NCI-H1105 treated with DMSO at 0.1 percent for 48 hours (cell line): ENCODE results near the gene CYB561D2.

Source experiments
- DNase-seq: peaks from one replicate; lab custom pipeline; 2025; lab: John Stamatoyannopoulos, UW

Gene CYB561D2

DNA sequence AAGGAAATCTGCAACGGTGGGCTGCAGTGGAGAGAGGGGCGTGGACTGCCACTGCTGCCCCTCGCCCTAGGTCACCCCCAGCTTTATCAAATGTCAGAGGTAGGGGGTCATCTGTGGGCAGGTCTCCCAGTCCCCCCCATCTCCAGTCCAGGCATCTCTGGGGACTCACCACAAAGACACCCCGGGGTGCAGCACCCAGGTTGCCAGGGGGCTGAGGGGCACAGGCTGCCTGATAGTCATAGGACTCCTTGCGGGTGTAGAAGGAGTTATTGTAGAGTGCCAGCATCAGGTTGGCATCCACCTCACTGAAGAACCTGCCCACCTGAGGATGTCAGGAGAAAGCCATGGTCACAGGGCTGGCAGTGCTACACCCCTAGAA, 15.2 kb downstream of the CYB561D2 start:
- DNase-seq = no peak

DNA sequence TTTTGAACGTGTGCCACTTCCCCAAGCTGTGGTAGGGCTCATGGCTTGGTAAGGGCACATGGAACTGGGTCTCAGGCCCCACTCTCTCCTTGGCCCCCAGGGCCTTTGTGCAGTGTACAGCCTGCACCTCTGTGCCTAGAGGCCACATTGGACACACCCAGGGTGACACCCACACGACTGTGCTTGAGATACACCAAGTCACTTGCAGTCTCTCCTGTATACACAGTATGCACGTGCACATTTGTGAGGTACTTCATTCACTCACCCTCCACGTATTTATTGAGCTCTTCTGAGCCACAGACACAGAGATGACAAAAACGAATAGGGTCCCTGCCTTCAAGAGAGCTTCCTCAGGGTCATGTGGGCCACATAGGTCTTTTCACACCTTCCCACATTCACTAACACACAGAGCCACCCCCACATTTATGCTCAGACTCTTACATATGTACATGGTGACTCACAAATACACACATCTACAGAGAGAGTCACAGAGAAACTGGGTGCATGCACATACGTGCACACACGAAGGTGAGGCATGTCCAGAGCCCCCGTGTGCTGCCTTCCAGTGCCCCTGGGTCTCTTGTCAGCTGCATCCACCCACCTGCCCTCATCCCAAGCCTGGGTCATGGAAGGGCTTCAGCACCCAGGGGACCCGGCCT, 18.5 kb downstream of the CYB561D2 start:
- no peak for DNase-seq

DNA sequence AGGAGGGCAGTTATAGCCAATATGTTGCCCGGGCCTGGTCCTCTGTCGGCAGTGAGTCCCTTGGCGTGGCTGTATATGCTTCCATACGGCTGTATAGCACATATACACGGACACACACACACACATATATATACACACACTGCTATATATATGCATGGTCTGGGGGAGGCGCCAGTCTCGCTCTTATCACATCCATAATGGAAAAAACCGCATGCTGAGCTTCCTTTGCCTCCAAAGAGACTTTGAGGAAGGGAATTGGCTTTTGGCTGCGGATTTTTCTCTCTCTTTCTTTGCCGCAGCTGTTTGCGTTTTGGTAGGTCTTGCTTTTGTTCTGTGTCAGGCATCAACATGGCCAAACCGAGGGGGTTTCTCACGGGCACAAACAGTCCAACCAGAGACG, 19.9 kb downstream of the CYB561D2 start:
- DNase-seq = no peak

DNA sequence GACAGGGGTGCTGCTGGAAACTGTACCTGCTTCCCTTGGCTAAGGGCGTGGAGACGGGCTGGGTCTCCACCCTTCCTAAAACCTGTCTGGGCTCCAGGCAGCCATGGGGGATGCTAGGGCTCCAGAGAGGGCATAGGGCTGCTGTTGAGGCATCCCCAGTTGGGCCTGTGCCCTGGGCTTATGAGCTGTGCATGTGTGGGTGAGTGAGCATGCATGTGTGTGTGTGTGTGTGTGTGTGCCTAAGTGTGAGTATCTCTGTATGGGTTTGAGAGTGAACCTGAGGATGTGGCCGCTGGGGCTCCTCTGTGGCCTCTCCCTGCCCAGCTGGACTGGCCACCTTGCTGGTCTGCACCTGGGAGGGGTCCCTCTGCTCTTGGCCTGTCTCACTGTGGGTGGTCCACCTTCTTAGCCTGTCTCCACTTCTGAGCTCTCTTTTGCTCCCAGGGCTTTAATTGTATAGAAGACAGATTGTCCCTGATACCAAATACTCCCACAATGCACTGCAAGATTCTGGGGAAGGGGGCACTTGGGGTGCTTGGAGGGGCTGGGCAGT, 20.5 kb downstream of the CYB561D2 start:
- no peak for DNase-seq

DNA sequence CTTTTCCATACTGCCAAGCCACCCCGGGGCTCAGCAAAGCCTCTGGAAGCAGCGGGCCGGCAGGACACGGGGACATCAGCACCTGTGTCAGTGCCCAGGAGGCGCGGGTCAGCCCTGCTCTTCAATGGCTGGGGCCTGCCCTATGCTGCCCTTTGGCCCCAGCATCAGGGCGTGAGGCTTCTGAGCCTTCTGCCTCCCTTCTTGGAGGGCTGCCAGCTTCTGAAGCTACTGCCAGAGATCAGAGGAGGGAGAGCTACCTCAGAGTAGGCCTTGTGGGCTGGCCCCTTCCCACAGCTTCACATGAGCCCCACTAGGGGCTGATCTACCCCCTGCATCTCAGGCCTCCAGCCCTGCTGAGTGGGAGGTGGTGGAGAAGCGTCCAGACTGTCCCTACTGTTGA, 21.7 kb downstream of the CYB561D2 start:
- no peak for DNase-seq

DNA sequence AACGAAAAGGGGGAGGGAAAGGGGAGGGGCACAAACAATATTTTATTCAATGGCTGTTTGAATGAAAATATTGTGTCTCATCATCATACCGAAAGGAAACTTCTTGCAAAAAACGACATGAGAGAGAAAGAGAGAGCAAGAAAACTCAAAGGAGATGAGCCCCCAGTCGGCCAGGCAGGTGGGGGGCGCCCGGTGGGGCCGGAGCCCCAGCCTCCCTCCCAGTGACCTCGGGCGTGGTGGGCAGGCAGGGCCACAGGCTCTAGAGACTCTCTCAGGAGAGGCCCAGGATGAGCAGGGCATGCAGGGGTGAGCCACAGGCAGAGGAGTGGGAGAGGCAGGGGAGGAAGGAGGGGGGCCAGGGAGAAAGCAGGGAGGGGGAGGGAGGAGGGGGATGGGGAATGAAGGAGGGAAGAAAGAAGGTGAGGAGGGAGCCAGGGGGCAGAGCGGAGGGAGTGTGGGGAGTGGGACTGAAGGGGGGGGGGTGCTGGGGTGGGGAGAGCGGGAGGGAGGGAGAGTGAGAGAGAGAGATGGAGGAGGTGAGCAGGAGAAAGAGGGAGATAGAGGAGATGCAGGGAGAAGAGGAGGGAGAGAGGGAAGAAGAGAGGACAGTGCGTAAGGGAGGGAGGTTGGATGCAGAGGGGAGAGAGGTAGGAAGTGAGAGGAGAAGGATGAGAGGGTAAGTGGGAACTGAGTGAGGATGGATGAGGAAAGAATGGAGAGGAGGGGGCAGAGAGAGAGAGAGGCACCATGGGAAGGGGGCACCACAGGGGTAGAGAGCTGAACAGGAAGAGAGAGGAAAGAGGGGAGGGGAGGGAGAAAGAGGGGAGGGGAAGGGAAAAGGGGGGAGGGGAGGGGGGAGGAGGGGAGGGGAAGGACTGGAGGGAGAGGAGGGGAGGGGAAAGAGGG, 22.7 kb downstream of the CYB561D2 start:
- no peak for DNase-seq

DNA sequence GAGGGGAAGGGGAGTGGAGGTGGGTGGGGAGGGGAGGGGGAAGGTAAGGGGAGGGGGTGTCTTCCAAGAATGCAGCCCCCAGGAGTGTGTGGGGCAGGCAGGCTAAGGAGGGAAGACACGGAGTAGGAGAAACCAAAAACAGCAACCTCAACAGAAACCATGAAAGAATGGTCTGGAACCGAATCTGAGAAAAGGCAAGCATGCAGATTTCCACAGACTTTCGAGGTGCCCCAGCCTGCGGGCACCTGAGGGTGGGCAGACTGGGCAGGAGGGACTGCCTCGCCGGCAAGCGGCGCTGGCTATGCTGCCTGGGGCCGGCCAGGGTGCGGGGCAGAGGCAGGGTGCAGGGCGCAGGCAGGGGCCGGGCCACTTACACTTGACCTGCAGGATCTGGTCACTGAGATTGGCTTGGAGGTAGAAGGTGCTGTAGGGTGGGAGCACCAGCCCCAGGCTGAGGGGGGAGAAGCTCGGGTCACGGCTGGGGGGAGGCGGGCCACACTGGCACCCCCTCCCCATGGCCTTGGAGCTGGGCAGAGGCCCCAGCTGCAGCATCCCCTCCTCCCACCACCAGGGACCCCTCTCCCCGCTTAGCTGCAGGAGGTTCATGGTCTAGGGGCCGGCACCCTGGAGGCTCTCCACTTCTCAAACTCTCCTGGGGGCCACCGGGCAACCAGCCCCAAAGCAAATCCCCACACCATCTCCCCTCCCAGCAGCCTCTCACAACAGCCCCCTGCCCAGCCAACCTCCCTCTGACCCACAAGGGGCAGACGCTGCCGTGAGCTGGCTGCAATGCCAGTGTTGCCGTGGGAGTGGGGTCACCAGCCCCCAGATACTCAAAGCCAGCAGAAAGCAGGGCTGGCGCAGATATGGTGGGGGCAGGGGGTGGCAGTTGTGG, 23.9 kb downstream of the CYB561D2 start:
- DNase-seq = no peak

DNA sequence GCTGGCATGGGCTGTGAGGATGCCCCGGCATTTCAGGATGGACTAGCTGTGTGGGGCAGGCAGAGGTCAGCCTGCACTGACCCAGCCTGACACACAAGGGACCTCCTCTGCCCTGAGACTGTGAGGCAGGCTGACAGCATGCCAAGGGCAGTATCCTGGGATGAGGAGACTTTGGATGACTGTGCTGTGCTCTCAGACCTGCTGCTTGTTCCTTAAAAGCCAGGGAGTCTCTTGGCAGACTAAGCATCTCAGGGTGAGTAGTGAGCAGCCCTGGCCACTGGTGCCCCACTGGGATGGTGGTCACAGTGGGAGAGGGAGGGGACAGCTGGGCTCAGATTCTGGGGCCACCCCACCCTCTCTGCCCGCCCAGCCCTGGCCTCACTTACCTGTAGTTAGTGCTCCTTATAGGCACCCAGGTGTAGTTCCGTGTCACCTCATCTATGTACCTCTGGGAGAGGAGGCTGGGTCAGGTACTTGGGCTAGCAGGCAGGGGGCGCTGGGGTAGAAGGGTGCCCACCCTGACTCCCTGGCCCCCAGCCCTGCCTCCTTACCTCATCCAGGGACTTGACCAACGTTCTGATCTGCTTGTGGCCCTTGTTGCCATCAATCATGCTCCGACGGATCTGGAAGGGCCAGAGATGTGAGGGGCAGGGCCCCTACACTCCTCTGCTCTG, 24.7 kb downstream of the CYB561D2 start:
- DNase-seq = no peak

DNA sequence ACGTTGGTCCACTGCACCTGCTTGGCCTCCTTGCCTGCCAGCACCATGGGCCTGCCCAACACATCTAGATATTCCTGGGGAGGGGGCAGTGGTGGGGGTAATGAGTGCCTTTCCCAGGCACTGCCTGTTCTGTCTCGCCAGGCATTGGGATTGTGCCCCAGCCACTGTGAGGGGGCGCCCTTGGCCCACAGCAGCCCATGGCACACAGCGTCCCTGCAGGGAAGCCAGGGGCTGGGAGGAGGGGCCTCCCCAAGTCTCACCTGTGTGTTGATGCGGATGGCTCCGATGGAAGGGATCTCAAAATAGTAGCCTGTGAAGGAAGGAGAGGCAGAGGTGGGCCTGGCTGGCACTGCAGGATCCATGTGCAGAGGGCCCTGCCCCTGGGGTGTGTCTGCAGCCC, 27.4 kb downstream of the CYB561D2 start:
- no peak for DNase-seq

DNA sequence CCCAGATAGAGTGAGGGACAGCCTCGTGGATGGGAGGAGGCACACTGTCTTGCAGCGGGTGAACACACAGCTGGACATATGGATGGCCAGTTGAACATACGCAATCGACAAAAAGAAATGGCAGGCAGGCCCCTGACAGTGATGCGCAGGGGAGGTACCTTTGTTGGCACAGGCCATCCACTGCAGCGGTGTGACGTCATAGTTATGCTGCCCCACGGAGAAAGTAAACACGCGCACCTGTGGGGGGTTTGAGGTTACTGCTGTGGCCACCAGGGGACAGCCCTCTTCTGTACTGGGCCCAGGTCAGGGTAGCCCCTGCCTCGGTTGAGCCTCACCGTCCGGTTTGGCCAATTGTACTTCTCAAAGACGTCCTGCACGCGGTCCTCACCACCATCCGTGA, 28.1 kb downstream of the CYB561D2 start:
- no peak for DNase-seq

DNA sequence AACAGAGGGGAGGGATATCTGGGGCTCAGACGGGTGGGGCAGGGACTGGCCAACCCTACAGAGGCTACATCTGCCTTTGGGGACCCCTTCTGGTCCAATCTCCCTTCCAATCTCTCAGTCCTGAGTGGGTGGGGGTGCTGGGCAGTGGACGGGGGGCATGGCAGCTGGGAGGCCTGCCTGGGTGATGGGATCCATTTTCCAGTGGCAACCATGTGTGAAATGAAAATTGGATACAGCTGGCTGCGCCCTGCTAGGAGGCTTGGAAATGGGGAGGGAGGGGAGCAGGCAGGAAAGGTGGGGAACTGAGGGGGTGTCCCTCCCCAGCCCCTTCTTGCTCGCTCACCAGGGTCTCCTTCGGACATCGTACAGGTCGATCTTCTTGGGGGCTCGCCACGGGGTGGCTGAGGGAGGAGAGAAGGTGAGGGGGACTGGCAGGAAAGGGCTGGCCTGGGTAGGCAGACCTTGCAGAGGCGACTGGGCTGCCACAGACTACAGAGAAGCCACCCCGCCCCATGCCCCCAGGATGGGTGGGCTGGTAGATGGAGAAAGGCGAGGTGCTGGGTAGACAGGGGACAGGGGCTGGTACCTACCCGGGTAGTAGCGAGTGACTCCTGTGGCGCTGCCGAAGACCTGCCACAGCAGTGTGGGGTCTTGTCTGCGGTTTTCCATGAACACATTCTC, 29.9 kb downstream of the CYB561D2 start:
- no peak for DNase-seq

DNA sequence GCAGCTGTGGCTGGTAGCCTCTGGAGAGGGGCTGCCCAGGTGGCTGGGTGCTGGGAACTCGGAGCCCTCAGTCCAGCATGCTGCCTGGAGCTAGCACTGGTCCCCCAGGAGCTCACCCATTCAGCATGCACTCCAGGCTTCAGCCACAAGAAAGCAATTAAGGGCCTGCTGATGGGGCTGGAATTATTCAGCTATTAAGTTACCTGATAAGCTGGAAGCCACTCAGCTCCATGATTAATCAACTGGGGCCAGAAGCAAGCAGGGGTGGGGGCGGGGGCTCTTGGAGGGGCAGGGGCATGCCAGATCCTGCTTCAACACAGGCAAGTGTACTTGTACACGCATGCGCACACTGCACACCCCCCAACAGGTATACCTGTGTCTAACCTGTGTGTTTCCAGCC, 30.7 kb downstream of the CYB561D2 start:
- peak; percentile 78 for DNase-seq

DNA sequence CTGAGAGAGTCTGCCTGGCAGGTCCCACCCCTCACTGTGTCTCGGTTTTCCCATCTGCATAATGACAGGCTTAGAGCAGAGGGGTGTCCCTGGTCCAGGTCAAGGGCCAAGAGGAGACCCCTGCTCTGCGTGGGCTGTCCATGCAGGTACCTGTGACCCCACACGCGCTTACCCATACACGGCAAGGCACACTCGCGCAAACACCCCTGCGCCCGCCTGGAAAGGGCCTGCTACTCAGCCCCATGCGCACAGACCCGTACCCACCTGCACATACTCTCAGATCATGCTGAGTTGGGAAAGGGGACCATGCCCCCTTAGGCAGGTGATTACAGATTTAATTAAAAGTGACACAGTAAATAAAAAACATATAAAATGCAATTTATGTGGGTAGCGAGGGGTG, 32.1 kb downstream of the CYB561D2 start:
- no peak for DNase-seq

DNA sequence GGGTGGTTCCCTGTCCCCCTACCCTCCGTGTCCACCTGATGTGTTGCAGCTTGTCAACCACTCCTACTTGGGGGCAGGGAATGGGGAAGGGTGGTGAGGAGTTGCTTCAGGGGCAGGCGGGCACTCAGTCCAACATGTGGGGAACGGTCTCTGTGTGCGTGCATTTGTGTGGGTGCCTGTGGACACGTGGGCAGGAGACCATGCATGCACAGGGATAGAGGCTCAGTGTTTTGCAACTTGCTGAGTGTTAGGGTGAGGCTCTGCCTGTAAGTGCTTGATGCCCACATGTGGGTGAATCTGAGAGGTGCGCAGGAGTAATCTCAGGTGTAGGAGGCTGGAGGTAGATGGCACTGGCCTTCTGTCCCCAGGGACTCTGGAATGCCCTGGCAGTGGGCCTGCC, 33.1 kb downstream of the CYB561D2 start:
- DNase-seq = no peak

DNA sequence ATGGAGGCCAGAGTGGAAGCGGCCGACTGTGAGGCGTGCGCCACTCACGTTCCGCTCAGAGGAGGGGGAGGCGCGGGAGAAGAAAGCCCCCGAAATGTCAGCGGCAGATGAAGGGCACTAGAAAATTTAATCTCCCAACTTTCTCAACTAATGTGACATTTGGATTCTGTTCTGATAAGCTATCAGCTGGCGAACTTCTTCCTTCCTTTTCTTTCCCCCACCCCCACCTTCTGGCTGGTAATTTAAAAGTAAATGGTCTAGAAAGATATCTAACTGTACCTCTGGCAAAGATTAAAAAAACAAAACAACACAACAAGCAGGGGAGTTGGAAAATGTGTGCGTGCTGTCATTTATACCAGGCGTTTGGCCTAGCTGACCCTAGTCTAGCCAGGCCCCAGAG, 35.1 kb downstream of the CYB561D2 start:
- DNase-seq = no peak

DNA sequence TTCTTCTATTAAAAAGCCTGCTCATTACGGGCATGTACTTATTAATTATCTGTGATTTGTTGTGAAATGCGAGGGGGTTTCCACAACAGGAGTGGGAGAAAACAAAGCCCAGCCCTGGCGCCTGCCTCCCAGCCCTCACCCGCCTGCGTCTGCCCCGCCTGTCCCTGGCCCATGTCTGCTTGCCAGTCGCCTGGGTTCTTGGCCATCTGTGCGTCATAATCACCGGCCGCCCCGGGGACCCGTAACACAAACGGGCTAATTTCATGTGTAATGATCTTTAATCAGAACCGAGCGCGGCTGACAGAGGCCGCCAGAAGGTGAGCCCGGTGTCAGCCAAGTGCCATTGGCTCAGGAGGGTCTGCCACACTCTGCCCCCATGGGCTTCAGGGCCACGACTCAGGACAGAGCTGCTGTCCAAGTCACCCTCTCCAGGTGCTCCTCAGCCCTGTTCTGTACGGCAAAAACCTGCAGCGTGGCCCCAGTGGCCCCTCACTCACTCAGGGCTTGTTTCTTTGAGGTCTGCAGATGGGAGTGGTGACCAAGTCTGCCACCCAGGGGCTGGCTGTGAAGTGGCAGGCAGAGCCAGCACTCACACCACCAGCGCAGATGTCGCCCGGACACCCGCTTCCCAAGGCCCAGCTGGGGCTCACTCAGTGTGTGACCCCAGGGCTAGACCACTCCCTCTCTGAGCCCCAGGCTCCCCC, 37.5 kb downstream of the CYB561D2 start:
- DNase-seq = no peak

DNA sequence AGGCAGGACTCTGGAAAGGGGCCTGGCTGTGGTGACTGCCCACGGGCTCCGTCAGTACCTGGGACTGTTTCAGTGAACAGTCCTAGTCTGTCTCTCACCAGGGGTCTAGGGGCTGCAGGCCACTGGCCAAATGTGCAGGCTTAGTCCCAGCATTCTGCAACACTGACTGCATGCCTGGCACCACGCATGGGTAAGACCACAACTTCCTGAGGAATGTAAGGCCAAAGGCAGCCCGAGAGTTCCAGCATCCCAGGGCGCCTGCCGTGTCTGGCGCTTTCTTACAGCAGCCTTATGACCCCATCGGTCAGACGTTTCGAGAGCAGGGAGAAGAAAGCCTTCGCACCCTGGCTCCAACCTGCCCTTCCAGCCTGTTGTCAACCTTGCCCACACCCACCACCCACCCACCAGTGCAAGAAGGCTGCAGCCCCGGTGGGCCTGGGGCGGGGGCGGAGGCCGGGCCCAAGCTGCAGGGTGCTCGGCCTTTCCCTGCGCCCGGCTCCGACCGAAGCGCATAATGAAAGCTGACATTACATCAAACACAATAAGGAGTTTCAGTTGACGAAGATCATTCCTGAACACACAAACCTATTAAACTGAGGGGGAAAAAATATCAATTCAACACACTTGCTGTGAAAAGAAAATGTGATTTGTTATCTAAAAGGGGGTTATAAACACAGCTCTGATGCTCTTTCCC, 38.2 kb downstream of the CYB561D2 start:
- no peak for DNase-seq

DNA sequence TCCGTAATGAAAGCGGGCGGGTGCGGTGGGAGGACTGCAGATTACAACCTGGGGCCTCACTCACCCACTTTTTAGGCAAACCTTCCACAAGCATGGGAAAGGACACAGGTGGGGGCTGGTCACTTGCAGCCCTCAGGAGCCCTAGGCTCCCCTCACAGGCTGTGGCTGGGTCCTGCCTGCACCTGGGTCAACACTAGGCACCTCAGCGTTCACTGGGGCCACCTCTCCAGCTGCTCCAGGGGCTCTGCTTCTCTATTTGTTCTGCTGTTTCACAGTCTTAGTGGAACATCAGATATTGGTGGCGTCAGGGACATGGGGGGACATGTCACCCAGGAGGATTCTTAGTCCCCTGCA, 38.7 kb downstream of the CYB561D2 start:
- no peak for DNase-seq

DNA sequence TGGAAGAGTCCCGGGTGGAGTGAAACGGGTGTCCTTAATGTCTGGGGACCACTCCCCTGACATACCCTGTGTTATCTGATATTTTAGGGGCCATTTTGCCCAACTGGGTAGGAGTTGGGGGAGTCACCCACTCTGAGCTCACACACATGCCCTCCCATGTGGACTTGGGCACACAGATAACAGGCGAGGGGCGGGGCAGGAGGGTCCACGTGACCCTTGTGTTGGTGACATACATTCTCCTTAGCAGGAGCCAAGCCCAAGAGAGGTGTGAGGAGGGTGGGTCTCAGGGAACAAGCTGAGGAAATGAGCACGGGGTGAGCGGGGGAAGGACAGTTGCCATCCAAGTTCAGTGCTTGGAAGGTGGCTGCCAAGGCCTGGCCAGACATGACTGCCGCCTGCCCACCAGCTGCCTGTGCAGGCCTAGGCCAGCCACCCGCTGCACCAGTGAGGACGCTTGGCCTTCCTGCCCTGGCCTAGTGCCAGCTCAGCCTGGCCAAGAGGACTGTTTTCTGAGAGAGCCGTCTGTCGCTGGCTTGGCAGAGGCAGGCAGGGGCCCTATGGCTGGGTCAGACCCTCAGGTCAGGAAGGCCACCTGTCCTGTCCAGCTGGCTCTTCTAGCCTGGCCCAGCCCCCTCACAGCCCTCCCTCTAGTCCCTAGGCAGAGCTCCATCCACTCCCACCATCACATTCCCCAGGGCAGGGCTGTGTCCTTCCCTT, 40.0 kb downstream of the CYB561D2 start:
- DNase-seq = peak; percentile 77
